Liver (tissue), 9 donors: ENCODE data around the gene CRYL1. TPM values are rescaled to one million over a fixed set of nuclear protein-coding genes. Genes with fewer than 3 reads are reported as not detected.
A peak's percentile ranks its signal among the peaks of the same experiment; 100 is the strongest.

Experiments used
- DNase-seq: peaks from one replicate; pipeline ENCODE4 v3.0.0-alpha.2; 2017; ENCODE audit warnings: low spot score
- H3K27ac ChIP-seq, 2 donors: one replicate each; pipeline ENCODE4 v1.7.0; 2013; ENCODE audit warnings: inconsistent platforms in 2 of 2, low read length in 2 of 2, control low read depth in 1 of 2, low read depth in 1 of 2, mild to moderate bottlenecking in 1 of 2
- H3K27me3 ChIP-seq, 4 donors: one replicate each; pipeline versions ENCODE4 v1.6.1 to v1.7.0; 2013; ENCODE audit warnings: low read length in 3 of 4, inconsistent platforms in 1 of 4, mild to moderate bottlenecking in 1 of 4, moderate library complexity in 1 of 4; ENCODE audit not compliant: control insufficient read depth in 4 of 4, insufficient read depth in 4 of 4
- H3K36me3 ChIP-seq, 4 donors: one replicate each; pipeline versions ENCODE4 v1.6.1 to v1.7.0; 2013; ENCODE audit warnings: low read length in 3 of 4, mild to moderate bottlenecking in 3 of 4, low read depth in 1 of 4, moderate library complexity in 1 of 4; ENCODE audit not compliant: control insufficient read depth in 4 of 4, insufficient read depth in 3 of 4
- H3K4me1 ChIP-seq, 4 donors: one replicate each; pipeline versions ENCODE4 v1.6.1 to v1.7.0; 2013; ENCODE audit warnings: low read length in 3 of 4, mild to moderate bottlenecking in 3 of 4, moderate library complexity in 1 of 4; ENCODE audit not compliant: control insufficient read depth in 4 of 4, insufficient read depth in 4 of 4
- H3K4me3 ChIP-seq, 3 donors: one replicate each; pipeline versions ENCODE4 v1.6.1 to v1.7.0; 2013; ENCODE audit warnings: low read length in 3 of 3, control low read depth in 1 of 3, low read depth in 1 of 3, mild to moderate bottlenecking in 1 of 3
- H3K9ac ChIP-seq, 2 donors: one replicate each; pipeline ENCODE4 v1.7.0; 2013; ENCODE audit warnings: low read length in 2 of 2, mild to moderate bottlenecking in 2 of 2, moderate library complexity in 2 of 2, control low read depth in 1 of 2, low read depth in 1 of 2
- H3K9me3 ChIP-seq, 4 donors: one replicate each; pipeline versions ENCODE4 v1.6.1 to v1.7.0; 2013; ENCODE audit warnings: low read length in 3 of 4; ENCODE audit not compliant: control insufficient read depth in 4 of 4
- EGR1 ChIP-seq, 2 donors: IDR thresholded peaks; 2 replicates each; pipeline ENCODE4 v1.6.1; 2016 to 2018; ENCODE audit warnings: antibody characterized with exemption in 2 of 2, low read depth in 2 of 2
- FOXA1 ChIP-seq: IDR thresholded peaks from 2 replicates; pipeline ENCODE4 v1.6.1; 2016; ENCODE audit warnings: antibody characterized with exemption
- FOXA2 ChIP-seq: IDR thresholded peaks from 2 replicates; pipeline ENCODE4 v1.6.1; 2016; ENCODE audit warnings: antibody characterized with exemption
- GABPA ChIP-seq, 2 donors: IDR thresholded peaks in 1 of 2; conservative IDR thresholded peaks in 1 of 2; 2 replicates each; pipeline ENCODE4 v1.6.1; 2016; ENCODE audit warnings: antibody characterized with exemption in 2 of 2, mild to moderate bottlenecking in 1 of 2, moderate library complexity in 1 of 2
- HNF4A ChIP-seq, 2 donors: conservative IDR thresholded peaks; 2 replicates each; pipeline ENCODE4 v1.6.1; 2016; ENCODE audit warnings: antibody characterized with exemption in 2 of 2, mild to moderate bottlenecking in 2 of 2
- HNF4G ChIP-seq: IDR thresholded peaks from 2 replicates; pipeline ENCODE4 v1.6.1; 2016; ENCODE audit warnings: antibody characterized with exemption
- JUND ChIP-seq, 2 donors: IDR thresholded peaks; 2 replicates each; pipeline ENCODE4 v1.6.1; 2016; ENCODE audit warnings: antibody characterized with exemption in 2 of 2
- NR2F2 ChIP-seq: IDR thresholded peaks from 2 replicates; pipeline ENCODE4 v1.6.1; 2016; ENCODE audit warnings: antibody characterized with exemption
- RAD21 ChIP-seq, 2 donors: IDR thresholded peaks; 2 replicates each; pipeline ENCODE4 v1.6.1; 2016; ENCODE audit warnings: antibody characterized with exemption in 2 of 2, mild to moderate bottlenecking in 2 of 2
- RXRA ChIP-seq, 2 donors: IDR thresholded peaks; 2 replicates each; pipeline ENCODE4 v1.6.1; 2017 to 2018; ENCODE audit warnings: antibody characterized with exemption in 2 of 2, mild to moderate bottlenecking in 1 of 2
- SP1 ChIP-seq: IDR thresholded peaks from 2 replicates; pipeline ENCODE4 v1.6.1; 2018; ENCODE audit warnings: antibody characterized with exemption, mild to moderate bottlenecking
- YY1 ChIP-seq: IDR thresholded peaks from 2 replicates; pipeline ENCODE4 v1.6.1; 2016; ENCODE audit warnings: antibody characterized with exemption, mild to moderate bottlenecking
- WGBS: extraction: QIAGEN DNeasy Blood & Tissue Kit; methylation state at CpG from one replicate; pipeline ENCODE4 v1.1.7; 2013; 5-methylcytosine and 5-hydroxymethylcytosine counted together
- polyA plus RNA-seq, 2 donors: library from polyadenylated mRNA; stranded (reverse) in 1 of 2; unstranded in 1 of 2; fragments of 200-250 nt in 1 of 2; fragments of >200 nt in 1 of 2; fragmentation: Nextera tagmentation in 1 of 2; extraction: Ambion mirVana in 1 of 2; gene quantifications; one replicate each; pipeline versions ENCODE4 v1.2.1 to v1.2.3, GENCODE V29; 2013 to 2015
- total RNA-seq, 2 donors: library from RNA; depleted of rRNA; stranded (reverse); fragments of >200 nt; gene quantifications; one replicate each; pipeline ENCODE4 v1.2.3, GENCODE V29; 2014
- TF ChIP-seq, protein P1 (sequence below): IDR thresholded peaks from 2 replicates; pipeline ENCODE4 v1.6.1; 2016; ENCODE audit warnings: antibody characterized with exemption
- TF ChIP-seq, protein P2 (sequence below): fragments of 150-350 bp; IDR thresholded peaks from 2 replicates; pipeline ENCODE4 v1.5.1; 2017; ENCODE audit warnings: improper control_type of control experiment, low read depth, low read length; ENCODE audit not compliant: missing input control
- TF ChIP-seq, protein P3 (sequence below): IDR thresholded peaks from 2 replicates; pipeline ENCODE4 v1.6.1; 2016; ENCODE audit warnings: antibody characterized with exemption
- TF ChIP-seq, protein P4 (sequence below): IDR thresholded peaks from 2 replicates; pipeline ENCODE4 v1.6.1; 2016; ENCODE audit warnings: antibody characterized with exemption, mild to moderate bottlenecking
- TF ChIP-seq, protein P5 (sequence below): IDR thresholded peaks from 2 replicates; pipeline ENCODE4 v1.6.1; 2016; ENCODE audit warnings: antibody characterized with exemption
- donor health status: healthy.
- donor health status: healthy.
- donor health status: healthy.
- donor health status: healthy.
- donor health status: healthy.

The CRYL1 gene
- total and polyA plus RNA-seq, 4 donors = 87.8 to 179 (median 168) TPM

DNA sequence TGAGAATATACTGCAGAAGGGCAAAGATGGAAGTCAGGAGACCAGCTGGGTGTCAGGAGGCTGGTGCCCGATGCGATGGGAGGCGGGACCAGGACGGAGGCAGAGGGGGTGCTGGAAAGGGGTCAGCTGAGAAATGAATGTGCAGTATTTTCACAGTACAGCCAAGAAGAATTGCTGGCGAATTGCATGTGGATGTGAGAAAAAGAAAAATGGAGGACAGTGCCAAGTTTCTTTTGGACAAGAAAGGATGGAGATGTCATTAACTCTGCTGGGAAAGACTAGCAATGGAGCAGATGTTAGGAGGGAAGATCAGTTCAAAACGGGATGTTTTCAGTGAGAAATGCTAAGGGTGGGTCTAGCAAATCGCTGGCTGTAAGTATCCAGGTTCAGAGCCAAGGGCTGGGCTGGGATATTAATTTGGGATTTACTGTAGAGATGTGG lies 7.0 kb downstream of the CRYL1 start:
- H3K4me3 ChIP-seq = no peak overlapping the region
- H3K36me3 ChIP-seq = no peaks in the 10 kb centered on the region
- no peak for DNase-seq
- H3K27me3 ChIP-seq = no peaks in the 10 kb centered on the region
- no peak overlapping the region for H3K9ac ChIP-seq
- H3K4me1 ChIP-seq = peaks cover 3 to 48% (median 28%) of the 10 kb centered on the region in 4 donors
- WGBS = 86% methylated on average over 7 of the region's 7 CpGs
- no peaks in the 10 kb centered on the region for H3K9me3 ChIP-seq
- H3K27ac ChIP-seq = peak overlapping the region; percentile 39 to 67
- TF ChIP-seq HNF4G (no peak), EGR1 (IDR thresholded peaks at IDR 0.05; ENCODE audit: low read depth in 2 of 2) (no peak), NR2F2 (no peak), FOXA2 (no peak), RAD21 (IDR thresholded peaks at IDR 0.05) (no peak), HNF4A (conservative IDR thresholded peaks at IDR 0.05) (no peak), JUND (IDR thresholded peaks at IDR 0.05) (no peak), RXRA (IDR thresholded peaks at IDR 0.05) (no peak), YY1 (no peak), GABPA (IDR thresholded peaks at IDR 0.05 in 1 of 2, conservative IDR thresholded peaks at IDR 0.05 in 1 of 2) (no peak), SP1 (no peak), FOXA1 (no peak)
- TF ChIP-seq, protein P1, sequence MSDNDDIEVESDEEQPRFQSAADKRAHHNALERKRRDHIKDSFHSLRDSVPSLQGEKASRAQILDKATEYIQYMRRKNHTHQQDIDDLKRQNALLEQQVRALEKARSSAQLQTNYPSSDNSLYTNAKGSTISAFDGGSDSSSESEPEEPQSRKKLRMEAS = no peak
- TF ChIP-seq, protein P2, sequence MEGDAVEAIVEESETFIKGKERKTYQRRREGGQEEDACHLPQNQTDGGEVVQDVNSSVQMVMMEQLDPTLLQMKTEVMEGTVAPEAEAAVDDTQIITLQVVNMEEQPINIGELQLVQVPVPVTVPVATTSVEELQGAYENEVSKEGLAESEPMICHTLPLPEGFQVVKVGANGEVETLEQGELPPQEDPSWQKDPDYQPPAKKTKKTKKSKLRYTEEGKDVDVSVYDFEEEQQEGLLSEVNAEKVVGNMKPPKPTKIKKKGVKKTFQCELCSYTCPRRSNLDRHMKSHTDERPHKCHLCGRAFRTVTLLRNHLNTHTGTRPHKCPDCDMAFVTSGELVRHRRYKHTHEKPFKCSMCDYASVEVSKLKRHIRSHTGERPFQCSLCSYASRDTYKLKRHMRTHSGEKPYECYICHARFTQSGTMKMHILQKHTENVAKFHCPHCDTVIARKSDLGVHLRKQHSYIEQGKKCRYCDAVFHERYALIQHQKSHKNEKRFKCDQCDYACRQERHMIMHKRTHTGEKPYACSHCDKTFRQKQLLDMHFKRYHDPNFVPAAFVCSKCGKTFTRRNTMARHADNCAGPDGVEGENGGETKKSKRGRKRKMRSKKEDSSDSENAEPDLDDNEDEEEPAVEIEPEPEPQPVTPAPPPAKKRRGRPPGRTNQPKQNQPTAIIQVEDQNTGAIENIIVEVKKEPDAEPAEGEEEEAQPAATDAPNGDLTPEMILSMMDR = no peak
- TF ChIP-seq, protein P3, sequence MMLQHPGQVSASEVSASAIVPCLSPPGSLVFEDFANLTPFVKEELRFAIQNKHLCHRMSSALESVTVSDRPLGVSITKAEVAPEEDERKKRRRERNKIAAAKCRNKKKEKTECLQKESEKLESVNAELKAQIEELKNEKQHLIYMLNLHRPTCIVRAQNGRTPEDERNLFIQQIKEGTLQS = no peak
- TF ChIP-seq, protein P4, sequence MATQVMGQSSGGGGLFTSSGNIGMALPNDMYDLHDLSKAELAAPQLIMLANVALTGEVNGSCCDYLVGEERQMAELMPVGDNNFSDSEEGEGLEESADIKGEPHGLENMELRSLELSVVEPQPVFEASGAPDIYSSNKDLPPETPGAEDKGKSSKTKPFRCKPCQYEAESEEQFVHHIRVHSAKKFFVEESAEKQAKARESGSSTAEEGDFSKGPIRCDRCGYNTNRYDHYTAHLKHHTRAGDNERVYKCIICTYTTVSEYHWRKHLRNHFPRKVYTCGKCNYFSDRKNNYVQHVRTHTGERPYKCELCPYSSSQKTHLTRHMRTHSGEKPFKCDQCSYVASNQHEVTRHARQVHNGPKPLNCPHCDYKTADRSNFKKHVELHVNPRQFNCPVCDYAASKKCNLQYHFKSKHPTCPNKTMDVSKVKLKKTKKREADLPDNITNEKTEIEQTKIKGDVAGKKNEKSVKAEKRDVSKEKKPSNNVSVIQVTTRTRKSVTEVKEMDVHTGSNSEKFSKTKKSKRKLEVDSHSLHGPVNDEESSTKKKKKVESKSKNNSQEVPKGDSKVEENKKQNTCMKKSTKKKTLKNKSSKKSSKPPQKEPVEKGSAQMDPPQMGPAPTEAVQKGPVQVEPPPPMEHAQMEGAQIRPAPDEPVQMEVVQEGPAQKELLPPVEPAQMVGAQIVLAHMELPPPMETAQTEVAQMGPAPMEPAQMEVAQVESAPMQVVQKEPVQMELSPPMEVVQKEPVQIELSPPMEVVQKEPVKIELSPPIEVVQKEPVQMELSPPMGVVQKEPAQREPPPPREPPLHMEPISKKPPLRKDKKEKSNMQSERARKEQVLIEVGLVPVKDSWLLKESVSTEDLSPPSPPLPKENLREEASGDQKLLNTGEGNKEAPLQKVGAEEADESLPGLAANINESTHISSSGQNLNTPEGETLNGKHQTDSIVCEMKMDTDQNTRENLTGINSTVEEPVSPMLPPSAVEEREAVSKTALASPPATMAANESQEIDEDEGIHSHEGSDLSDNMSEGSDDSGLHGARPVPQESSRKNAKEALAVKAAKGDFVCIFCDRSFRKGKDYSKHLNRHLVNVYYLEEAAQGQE = no peak

DNA sequence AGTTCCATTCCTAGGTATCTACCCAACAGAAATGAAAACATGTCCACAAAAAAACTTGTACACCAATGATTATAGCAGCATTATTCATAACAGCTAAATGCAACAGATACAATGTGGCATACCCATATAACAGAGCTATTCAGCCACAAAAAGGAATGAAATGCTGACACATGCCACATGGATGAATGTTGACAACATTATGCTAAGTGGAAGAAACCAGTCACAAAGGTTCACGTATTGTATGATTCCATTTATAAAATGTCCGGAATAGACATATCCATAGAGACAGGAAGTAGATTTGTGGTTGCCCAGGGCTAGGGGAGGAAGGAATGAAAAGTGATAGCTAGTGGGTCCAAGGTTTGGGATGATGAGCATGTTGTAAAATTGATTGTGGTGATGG lies 10.8 kb downstream of the CRYL1 start:
- no peak overlapping the region for H3K27ac ChIP-seq
- no peaks in the 10 kb centered on the region for H3K27me3 ChIP-seq
- H3K36me3 ChIP-seq = peaks cover 5 to 25% (median 20%) of the 10 kb centered on the region in 4 donors
- H3K9ac ChIP-seq = no peak overlapping the region
- H3K4me1 ChIP-seq = peaks cover 4 to 38% (median 25%) of the 10 kb centered on the region in 4 donors
- no peak overlapping the region for H3K4me3 ChIP-seq
- no peak for DNase-seq
- 83% methylated on average over 2 of the region's 2 CpGs for WGBS
- no peaks in the 10 kb centered on the region for H3K9me3 ChIP-seq
- no peak for TF ChIP-seq RAD21 (IDR thresholded peaks at IDR 0.05)
- no peak for TF ChIP-seq YY1
- no peak for TF ChIP-seq FOXA1
- TF ChIP-seq, protein P2 = no peak
- TF ChIP-seq, protein P3 = no peak
- TF ChIP-seq, protein P5, sequence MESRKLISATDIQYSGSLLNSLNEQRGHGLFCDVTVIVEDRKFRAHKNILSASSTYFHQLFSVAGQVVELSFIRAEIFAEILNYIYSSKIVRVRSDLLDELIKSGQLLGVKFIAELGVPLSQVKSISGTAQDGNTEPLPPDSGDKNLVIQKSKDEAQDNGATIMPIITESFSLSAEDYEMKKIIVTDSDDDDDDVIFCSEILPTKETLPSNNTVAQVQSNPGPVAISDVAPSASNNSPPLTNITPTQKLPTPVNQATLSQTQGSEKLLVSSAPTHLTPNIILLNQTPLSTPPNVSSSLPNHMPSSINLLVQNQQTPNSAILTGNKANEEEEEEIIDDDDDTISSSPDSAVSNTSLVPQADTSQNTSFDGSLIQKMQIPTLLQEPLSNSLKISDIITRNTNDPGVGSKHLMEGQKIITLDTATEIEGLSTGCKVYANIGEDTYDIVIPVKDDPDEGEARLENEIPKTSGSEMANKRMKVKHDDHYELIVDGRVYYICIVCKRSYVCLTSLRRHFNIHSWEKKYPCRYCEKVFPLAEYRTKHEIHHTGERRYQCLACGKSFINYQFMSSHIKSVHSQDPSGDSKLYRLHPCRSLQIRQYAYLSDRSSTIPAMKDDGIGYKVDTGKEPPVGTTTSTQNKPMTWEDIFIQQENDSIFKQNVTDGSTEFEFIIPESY = no peak
- TF ChIP-seq NR2F2 = no peak
- TF ChIP-seq, protein P1 = no peak
- no peak for TF ChIP-seq JUND (IDR thresholded peaks at IDR 0.05)
- TF ChIP-seq SP1 = no peak
- no peak for TF ChIP-seq FOXA2
- no peak for TF ChIP-seq HNF4G
